T1000 (cell line): ENCODE data around the gene PCSK4.

Source experiments
- DNase-seq: peaks from one replicate; lab custom pipeline; 2025; ENCODE audit warnings: mixed read lengths; lab: John Stamatoyannopoulos, UW

Gene PCSK4

GRCh38 chr19:1453525-1454364, 36.4 kb downstream of the PCSK4 start:
- peak; percentile 61 for DNase-seq

GRCh38 chr19:1452802-1453524, 37.2 kb downstream of the PCSK4 start:
- DNase-seq = no peak

- no peak for DNase-seq
These were observed 38.0 kb downstream of the PCSK4 start for GRCh38 chr19:1451916-1452801.

GRCh38 chr19:1450735-1451731, 39.1 kb downstream of the PCSK4 start:
- DNase-seq = no peak

GRCh38 chr19:1449467-1450442, 40.4 kb downstream of the PCSK4 start, which contains the start of gene APC2:
Gene APC2, plus strand, starts transcription at chr19:1450121. Its CDS starts 2,881 bp downstream, at chr19:1453002.
- DNase-seq = peak; percentile 46

- no peak for DNase-seq
These were observed 42.2 kb downstream of the PCSK4 start for GRCh38 chr19:1447944-1448343.

- DNase-seq = no peak
These were observed 42.6 kb downstream of the PCSK4 start for GRCh38 chr19:1447504-1447903.

GRCh38 chr19:1446713-1447481, 43.3 kb downstream of the PCSK4 start:
- no peak for DNase-seq

- DNase-seq = peak; percentile 32
These were observed 44.0 kb downstream of the PCSK4 start for GRCh38 chr19:1445932-1446712.

GRCh38 chr19:1445185-1445931, 44.8 kb downstream of the PCSK4 start:
- DNase-seq = peak; percentile 59

- no peak for DNase-seq
These were observed 48.3 kb downstream of the PCSK4 start for GRCh38 chr19:1441677-1442438.

GRCh38 chr19:1441022-1441426, 49.1 kb downstream of the PCSK4 start:
- DNase-seq = no peak

GRCh38 chr19:1440418-1440801, 49.7 kb downstream of the PCSK4 start:
- no peak for DNase-seq

- DNase-seq = peak; percentile 36
These were observed 50.4 kb downstream of the PCSK4 start for GRCh38 chr19:1439525-1440417.

GRCh38 chr19:1438933-1439354, 51.2 kb downstream of the PCSK4 start:
- no peak for DNase-seq
